HG02759 (cell line): Measurements from ENCODE around the gene CFTR.

Source experiments
- ATAC-seq: cut with Tn5 transposase; IDR thresholded peaks from one replicate; pipeline ENCODE4 v1.9.1; 2021; ENCODE audit warnings: mild to moderate bottlenecking, moderate library complexity; ENCODE audit not compliant: unreplicated experiment

The CFTR gene

GRCh38 chr7:117645481-117646165, 165.8 kb downstream of the CFTR start:
- ATAC-seq = no peak

- peak; percentile 50 for ATAC-seq
These were observed 168.5 kb downstream of the CFTR start for GRCh38 chr7:117648203-117648866.

- no peak for ATAC-seq
These were observed 173.3 kb downstream of the CFTR start for GRCh38 chr7:117652943-117653680.

DNA sequence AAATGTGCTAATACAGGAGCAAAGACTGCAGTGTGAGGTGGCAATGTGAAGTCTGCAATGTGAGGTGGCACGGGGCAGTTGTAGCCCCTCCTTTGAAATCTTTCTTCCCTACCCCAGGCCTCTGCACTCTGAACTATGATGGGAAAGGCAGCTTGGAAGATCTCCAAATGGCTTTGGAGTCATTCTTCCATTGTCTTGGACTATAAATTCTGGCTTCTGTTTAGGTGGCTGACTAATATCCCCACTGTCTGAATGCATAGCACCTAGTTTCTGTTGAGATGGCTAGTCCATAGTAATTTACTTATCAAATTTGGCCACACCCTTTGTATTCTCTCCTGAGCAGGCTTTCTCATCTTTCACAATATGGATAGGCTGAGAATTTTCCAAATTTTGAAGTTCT, 175.0 kb downstream of the CFTR start:
- no peak for ATAC-seq

DNA sequence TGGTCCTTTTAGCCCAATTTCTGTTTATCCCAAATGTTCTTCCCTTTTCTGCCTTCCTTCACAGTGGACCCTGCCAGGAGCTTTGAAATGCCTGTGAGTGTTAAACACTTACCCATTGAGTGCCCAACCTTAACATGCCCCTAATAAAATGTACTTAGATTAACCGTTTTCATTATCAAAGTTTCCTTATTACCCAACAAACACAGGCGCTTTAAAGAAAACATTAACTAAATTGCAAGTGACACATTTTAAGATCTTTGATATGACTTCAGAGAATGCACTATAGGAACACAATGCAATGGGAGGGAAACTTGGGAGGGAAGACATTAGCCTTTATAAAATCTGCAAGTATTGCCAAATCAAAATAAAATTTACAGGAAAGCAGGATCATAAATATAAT, 177.0 kb downstream of the CFTR start:
- ATAC-seq = no peak

DNA sequence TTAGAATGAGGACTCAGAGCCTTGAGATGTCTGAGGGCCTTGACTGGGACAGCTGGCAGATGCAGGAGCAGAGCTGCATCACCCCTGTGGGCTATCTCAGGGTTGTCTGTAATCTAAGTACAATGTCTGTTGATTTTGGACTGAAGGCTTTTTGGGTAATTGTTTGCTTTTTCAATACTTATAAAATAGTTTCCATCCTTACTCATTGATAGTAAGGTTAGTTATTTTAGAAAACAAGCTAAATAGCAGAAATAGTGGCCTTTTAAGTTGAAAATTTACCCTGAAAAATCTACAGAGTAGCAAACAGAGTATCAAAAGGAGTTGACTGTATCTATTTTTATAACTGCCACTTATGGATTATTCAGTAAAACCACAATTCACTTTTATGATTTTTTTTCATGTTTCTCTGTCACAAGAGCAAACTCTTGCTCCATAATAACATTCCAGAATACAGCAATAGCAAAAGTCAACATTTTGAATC, 179.7 kb downstream of the CFTR start:
- no peak for ATAC-seq

DNA sequence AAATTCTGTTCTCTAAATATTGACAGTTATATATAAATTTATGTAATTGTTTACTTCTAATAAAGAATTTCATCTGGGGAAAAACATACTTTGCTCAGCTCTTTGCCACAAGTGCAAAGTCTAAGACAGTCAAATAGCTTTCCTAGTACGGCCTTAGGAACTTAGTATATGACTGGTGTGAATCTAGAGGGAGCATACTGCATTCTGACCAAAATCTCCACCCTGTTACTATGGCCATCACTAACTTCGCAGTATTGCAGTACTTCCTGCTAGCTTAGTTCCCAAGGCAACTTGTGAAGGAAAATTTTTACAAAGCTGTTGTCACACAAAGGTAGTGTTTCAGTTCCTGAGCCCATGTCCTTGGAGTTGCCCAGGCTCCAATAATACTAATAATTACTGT, 181.5 kb downstream of the CFTR start:
- no peak for ATAC-seq

- ATAC-seq = no peak
These were observed 184.2 kb downstream of the CFTR start for GRCh38 chr7:117664047-117664446.

GRCh38 chr7:117665368-117665767, 185.5 kb downstream of the CFTR start:
- no peak for ATAC-seq

- no peak for ATAC-seq
These were observed 186.2 kb downstream of the CFTR start for GRCh38 chr7:117666031-117666430.

- no peak for ATAC-seq
These were observed 186.9 kb downstream of the CFTR start for GRCh38 chr7:117666689-117667088.

DNA sequence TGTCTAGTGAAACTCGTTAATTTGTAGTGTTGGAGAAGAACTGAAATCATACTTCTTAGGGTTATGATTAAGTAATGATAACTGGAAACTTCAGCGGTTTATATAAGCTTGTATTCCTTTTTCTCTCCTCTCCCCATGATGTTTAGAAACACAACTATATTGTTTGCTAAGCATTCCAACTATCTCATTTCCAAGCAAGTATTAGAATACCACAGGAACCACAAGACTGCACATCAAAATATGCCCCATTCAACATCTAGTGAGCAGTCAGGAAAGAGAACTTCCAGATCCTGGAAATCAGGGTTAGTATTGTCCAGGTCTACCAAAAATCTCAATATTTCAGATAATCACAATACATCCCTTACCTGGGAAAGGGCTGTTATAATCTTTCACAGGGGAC, 187.6 kb downstream of the CFTR start:
- no peak for ATAC-seq

- ATAC-seq = no peak
These were observed 190.0 kb downstream of the CFTR start for GRCh38 chr7:117669818-117670217.

DNA sequence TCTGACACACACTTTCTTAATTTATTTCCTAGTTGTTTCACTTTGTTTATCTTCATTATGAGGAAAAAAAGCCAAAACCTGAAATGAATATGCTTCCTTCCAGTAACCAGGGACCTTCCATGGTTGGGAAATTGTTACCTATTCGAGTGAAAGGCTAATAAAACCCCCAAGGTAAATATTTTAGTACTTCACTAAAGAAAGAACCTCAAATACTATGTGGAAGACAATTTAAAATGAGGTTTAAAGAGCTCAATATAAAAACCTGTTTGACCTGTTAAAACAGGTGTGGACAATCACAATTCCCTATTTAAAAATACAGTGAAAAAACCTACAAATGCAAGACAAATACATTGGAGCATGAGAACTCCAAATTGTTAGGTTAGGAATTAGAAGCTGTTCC, 192.6 kb downstream of the CFTR start:
- no peak for ATAC-seq

DNA sequence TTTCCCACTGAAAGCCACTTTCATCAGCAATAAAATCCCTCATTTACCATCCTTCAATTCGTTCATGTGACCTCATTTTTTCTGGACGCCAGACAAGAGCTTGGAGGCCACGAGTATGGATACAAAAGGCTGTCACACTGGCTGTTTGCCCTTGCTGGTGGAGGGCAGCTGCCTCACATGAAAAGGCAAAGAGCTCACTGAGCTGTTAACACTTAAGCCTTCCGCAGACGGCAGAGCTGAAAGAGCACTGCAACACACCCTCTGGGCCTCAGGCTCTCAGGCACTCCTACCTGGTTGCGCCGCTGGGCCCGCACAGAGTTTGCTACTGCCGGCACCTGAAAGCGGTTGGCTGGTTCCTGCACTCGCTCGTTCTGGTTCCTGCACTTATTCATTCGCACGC, 193.5 kb downstream of the CFTR start:
- ATAC-seq = no peak

DNA sequence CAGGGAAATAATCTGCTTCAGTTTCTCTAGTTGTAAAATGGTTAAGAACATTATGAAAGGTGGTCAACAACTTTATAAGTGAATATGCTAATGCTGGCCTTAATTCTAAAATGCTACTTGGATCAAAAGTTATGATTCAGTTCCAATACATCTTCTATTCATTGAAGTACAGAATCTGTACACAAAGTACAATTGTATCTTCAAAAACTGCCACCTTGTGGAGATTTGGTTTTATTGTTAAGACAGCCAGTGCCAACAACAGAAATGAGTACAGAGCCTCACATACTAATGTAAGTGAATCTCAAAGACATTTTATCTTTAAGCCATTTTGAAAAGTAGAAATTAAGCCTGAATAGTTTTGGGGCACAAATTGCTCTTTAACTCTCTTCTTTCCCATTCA, 194.0 kb downstream of the CFTR start:
- ATAC-seq = no peak

GRCh38 chr7:117674617-117675016, 194.8 kb downstream of the CFTR start:
- ATAC-seq = no peak

- ATAC-seq = no peak
These were observed 195.9 kb downstream of the CFTR start for GRCh38 chr7:117675497-117676435.

DNA sequence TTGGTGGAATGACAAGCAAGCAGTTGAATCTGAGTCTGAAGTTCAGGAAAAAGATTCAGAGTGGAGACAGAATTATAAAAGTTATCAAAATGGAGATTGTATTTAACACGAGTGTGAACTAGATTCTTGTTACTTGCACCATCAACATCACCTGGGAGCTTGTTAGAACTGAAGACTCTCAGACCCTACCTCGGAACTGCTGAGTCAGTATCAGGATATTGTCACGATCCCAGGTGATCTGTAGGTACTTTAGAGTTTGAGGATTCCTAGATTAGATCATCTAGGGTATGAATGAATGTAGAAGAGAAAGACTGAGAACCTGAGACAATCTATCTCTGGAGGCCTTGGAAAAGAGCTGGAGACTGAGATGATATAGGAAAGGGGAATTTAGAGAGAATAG, 199.3 kb downstream of the CFTR start:
- no peak for ATAC-seq

DNA sequence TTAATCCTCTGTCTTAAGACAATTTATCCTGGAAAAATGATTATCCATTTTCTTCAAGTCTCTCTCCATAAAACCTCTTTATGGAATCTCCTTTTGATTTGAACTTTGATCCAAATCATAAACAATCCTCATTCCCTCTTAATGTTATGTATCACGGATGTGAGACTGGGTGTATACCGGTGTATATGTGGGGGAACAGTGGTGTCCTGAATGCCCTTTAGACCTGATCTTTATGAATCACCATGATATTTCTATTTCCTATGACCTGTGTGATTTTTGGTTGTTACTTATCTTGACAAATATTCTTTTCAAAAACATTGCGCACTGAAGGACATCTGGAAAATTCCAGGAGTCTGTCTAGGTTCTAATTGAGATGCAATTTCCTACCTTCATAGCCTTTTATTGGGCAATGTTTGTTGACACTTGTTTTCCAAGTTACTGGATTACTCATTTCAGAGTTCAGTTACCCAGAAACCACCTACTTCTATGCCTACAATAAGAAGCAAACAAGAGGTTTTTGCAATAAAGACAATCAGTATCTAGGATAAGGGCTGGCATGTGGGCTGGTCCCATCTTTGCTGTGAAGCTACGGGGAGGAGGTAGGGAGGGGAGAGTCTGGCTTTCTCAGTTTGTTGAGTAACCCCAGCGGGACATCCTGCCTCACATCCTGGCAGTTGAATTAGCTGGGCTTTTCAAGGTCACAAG, 203.0 kb downstream of the CFTR start:
- ATAC-seq = no peak
